ENCODE results near the gene USP6NL. TPM values are rescaled to one million over a fixed set of nuclear protein-coding genes. Genes with fewer than 3 reads are reported as not detected.

Gene USP6NL
- total RNA-seq, 4 donors from 2014 or later: 10.4 to 14.9 (median 13.2) TPM

GRCh38 chr10:11625019-11625735 lies 13.7 kb upstream of the USP6NL start:
- TF ChIP-seq POLR2AphosphoS5 (IDR thresholded peaks at IDR 0.05): no peak
- TF ChIP-seq POLR2A (IDR thresholded peaks at IDR 0.05; ENCODE audit: low read depth): no peak
- no peak for TF ChIP-seq CTCF (IDR thresholded peaks at IDR 0.05)
- no peak for TF ChIP-seq EP300 (IDR thresholded peaks at IDR 0.05)
- Histone ChIP-seq H3K27me3 (no peaks in the 10 kb centered on the region), H3K27ac (replicated peaks in 1 of 4) (no peak overlapping the region), H3K4me3 (no peak overlapping the region), H3K9me3 (no peaks in the 10 kb centered on the region), H3K4me1 (no peaks in the 10 kb centered on the region), H3K36me3 (no peaks in the 10 kb centered on the region)
- intact Hi-C loops (cut with DNase I): no loop called here
- no peak for DNase-seq (ENCODE audit: extremely low spot score)
- 74% methylated on average over 9 of the region's 9 CpGs for WGBS

GRCh38 chr10:11617233-11617632 lies 5.8 kb upstream of the USP6NL start:
- Histone ChIP-seq H3K36me3 (no peaks in the 10 kb centered on the region), H3K27ac (replicated peaks in 1 of 4) (no peak overlapping the region), H3K4me1 (peaks cover 0 to 4% (median 3%) of the 10 kb centered on the region in 4 donors), H3K4me3 (no peak overlapping the region), H3K27me3 (no peaks in the 10 kb centered on the region), H3K9me3 (no peaks in the 10 kb centered on the region)
- TF ChIP-seq EP300 (IDR thresholded peaks at IDR 0.05) (no peak), POLR2A (IDR thresholded peaks at IDR 0.05; ENCODE audit: low read depth) (no peak), POLR2AphosphoS5 (IDR thresholded peaks at IDR 0.05) (no peak), CTCF (IDR thresholded peaks at IDR 0.05) (no peak)
- DNase-seq (ENCODE audit: extremely low spot score): no peak
- intact Hi-C loops (cut with DNase I): loop anchor here (10.0 kb wide), 2 partner anchors 92 to 138 kb away; no protein-coding TSS in a partner anchor

- H3K9me3 ChIP-seq: no peaks in the 10 kb centered on the region
Measured at GRCh38 chr10:11616021-11616420, 4.6 kb upstream of the USP6NL start.

GRCh38 chr10:11615396-11615795 lies 3.9 kb upstream of the USP6NL start:
- intact Hi-C loops (cut with DNase I): loop anchor here (10.0 kb wide), 2 partner anchors 91 to 139 kb away; no protein-coding TSS in a partner anchor
- Histone ChIP-seq H3K9me3 (no peaks in the 10 kb centered on the region), H3K4me3 (no peak overlapping the region), H3K4me1 (peaks cover 0 to 11% (median 10%) of the 10 kb centered on the region in 4 donors), H3K27ac (replicated peaks in 1 of 4) (no peak overlapping the region), H3K27me3 (no peaks in the 10 kb centered on the region), H3K36me3 (no peaks in the 10 kb centered on the region)
- TF ChIP-seq POLR2A (IDR thresholded peaks at IDR 0.05; ENCODE audit: low read depth) (no peak), POLR2AphosphoS5 (IDR thresholded peaks at IDR 0.05) (no peak), EP300 (IDR thresholded peaks at IDR 0.05) (no peak), CTCF (IDR thresholded peaks at IDR 0.05) (no peak)
- DNase-seq (ENCODE audit: extremely low spot score): no peak

More at GRCh38 chr10:11616021-11616420, 4.6 kb upstream of the USP6NL start:
- WGBS: 92% methylated on average over 5 of the region's 5 CpGs
- H3K4me1 ChIP-seq: peaks cover 0 to 9% (median 7%) of the 10 kb centered on the region in 4 donors
- H3K36me3 ChIP-seq: no peaks in the 10 kb centered on the region
- TF ChIP-seq CTCF (IDR thresholded peaks at IDR 0.05) (no peak), POLR2A (IDR thresholded peaks at IDR 0.05; ENCODE audit: low read depth) (no peak), EP300 (IDR thresholded peaks at IDR 0.05) (no peak)
- no peaks in the 10 kb centered on the region for H3K27me3 ChIP-seq
- H3K4me3 ChIP-seq: no peak overlapping the region
- intact Hi-C loops (cut with DNase I): loop anchor here (10.0 kb wide), 2 partner anchors 91 to 139 kb away; no protein-coding TSS in a partner anchor
- H3K27ac ChIP-seq (replicated peaks in 1 of 4): no peak overlapping the region
- DNase-seq (ENCODE audit: extremely low spot score): no peak

Measured in esophagus muscularis mucosa (tissue), 4 donors.